GM23338 (cell line): Measurements from ENCODE around the gene PRMT7. TPM values are rescaled to one million over a fixed set of nuclear protein-coding genes. Genes with fewer than 3 reads are reported as not detected.

Experiments used
- ATAC-seq: fragments of 200-7000 bp; cut with Tn5 transposase; 3 replicates; pipeline ENCODE4 v1.9.1; 2020
- DNase-seq: peaks from one replicate; pipeline ENCODE4 v3.0.0-alpha.2; 2015; ENCODE audit warnings: low spot score
- H2AFZ ChIP-seq: fragments of 200-600 bp; sonication (generic); 2 replicates; pipeline ENCODE4 v1.8.0; 2016; ENCODE audit warnings: antibody characterized with exemption, mild to moderate bottlenecking, moderate library complexity
- H3F3A ChIP-seq: fragments of 200-600 bp; sonication (generic); replicated peaks from 2 replicates; pipeline ENCODE4 v1.8.0; 2017; ENCODE audit warnings: antibody characterized with exemption, mixed run types, low read depth
- H3K27ac ChIP-seq: fragments of 200-600 bp; sonication (generic); 2 replicates; pipeline ENCODE4 v1.6.1; 2016; ENCODE audit warnings: low read depth
- H3K27me3 ChIP-seq: fragments of 200-600 bp; sonication (generic); 2 replicates; pipeline ENCODE4 v1.8.0; 2016; ENCODE audit warnings: mild to moderate bottlenecking, mixed run types, moderate library complexity; ENCODE audit not compliant: insufficient read depth
- H3K36me3 ChIP-seq: fragments of 200-600 bp; sonication (generic); 2 replicates; pipeline ENCODE4 v1.8.0; 2016; ENCODE audit warnings: mild to moderate bottlenecking; ENCODE audit not compliant: insufficient read depth
- H3K4me1 ChIP-seq: fragments of 200-600 bp; sonication (generic); 2 replicates; pipeline ENCODE4 v1.8.0; 2016; ENCODE audit warnings: mild to moderate bottlenecking, moderate library complexity; ENCODE audit not compliant: insufficient read depth
- H3K4me2 ChIP-seq: fragments of 200-600 bp; sonication (generic); 2 replicates; pipeline ENCODE4 v1.7.1; 2017; ENCODE audit warnings: mixed run types
- H3K4me3 ChIP-seq: fragments of 200-600 bp; sonication (generic); 2 replicates; pipeline ENCODE4 v1.6.1; 2016; ENCODE audit warnings: mixed run types
- H3K79me2 ChIP-seq: fragments of 200-600 bp; sonication (generic); replicated peaks from 2 replicates; pipeline ENCODE4 v1.8.0; 2017; ENCODE audit warnings: mild to moderate bottlenecking; ENCODE audit not compliant: insufficient read depth
- H3K9me2 ChIP-seq: fragments of 200-600 bp; sonication (generic); 2 replicates; pipeline ENCODE4 v1.8.0; 2017; ENCODE audit not compliant: insufficient read depth
- H4K20me1 ChIP-seq: fragments of 200-600 bp; sonication (generic); replicated peaks from 2 replicates; pipeline ENCODE4 v1.8.0; 2017; ENCODE audit warnings: mild to moderate bottlenecking; ENCODE audit not compliant: insufficient read depth
- H3K27ac Mint-ChIP-seq: 2 replicates; pipeline ENCODE4 v1.8.0; 2020; ENCODE audit warnings: inconsistent platforms, mild to moderate bottlenecking, moderate library complexity, mixed read lengths
- H3K27me3 Mint-ChIP-seq: 3 replicates; pipeline ENCODE4 v1.8.0; 2022; ENCODE audit warnings: low read depth, mild to moderate bottlenecking, moderate library complexity, mixed read lengths, inconsistent platforms; ENCODE audit not compliant: insufficient read depth, poor library complexity
- H3K36me3 Mint-ChIP-seq: 3 replicates; pipeline ENCODE4 v1.8.0; 2021; ENCODE audit warnings: low read depth, mild to moderate bottlenecking, inconsistent platforms, moderate library complexity, mixed read lengths
- H3K4me1 Mint-ChIP-seq: 3 replicates; pipeline ENCODE4 v1.8.0; 2020; ENCODE audit warnings: mild to moderate bottlenecking, inconsistent platforms, mixed read lengths
- H3K4me3 Mint-ChIP-seq: 3 replicates; pipeline ENCODE4 v1.8.0; 2021; ENCODE audit warnings: moderate library complexity, mild to moderate bottlenecking, inconsistent platforms, mixed read lengths
- H3K9me3 Mint-ChIP-seq: 3 replicates; pipeline ENCODE4 v1.8.0; 2020; ENCODE audit warnings: moderate library complexity, mild to moderate bottlenecking, inconsistent platforms, mixed read lengths
- EZH2 ChIP-seq: fragments of 200-600 bp; sonication (generic); IDR thresholded peaks from one replicate; pipeline ENCODE4 v1.8.0; 2017; ENCODE audit warnings: antibody characterized with exemption, mild to moderate bottlenecking, low read depth; ENCODE audit not compliant: unreplicated experiment
- EZH2phosphoT487 ChIP-seq: fragments of 200-600 bp; sonication (generic); IDR thresholded peaks from one replicate; pipeline ENCODE4 v1.8.1; 2018; ENCODE audit warnings: antibody characterized with exemption; ENCODE audit not compliant: unreplicated experiment
- JUNB ChIP-seq: IDR thresholded peaks from one replicate; pipeline ENCODE4 v1.6.1; 2016; ENCODE audit warnings: antibody characterized with exemption; ENCODE audit not compliant: unreplicated experiment
- NANOG ChIP-seq: IDR thresholded peaks from 2 replicates; pipeline ENCODE4 v1.6.1; 2016; ENCODE audit warnings: antibody characterized with exemption, borderline replicate concordance
- REST ChIP-seq: IDR thresholded peaks from one replicate; pipeline ENCODE4 v1.6.1; 2018; ENCODE audit warnings: antibody characterized with exemption; ENCODE audit not compliant: unreplicated experiment
- STAT1 ChIP-seq: IDR thresholded peaks from one replicate; pipeline ENCODE4 v1.6.1; 2016; ENCODE audit warnings: antibody characterized with exemption; ENCODE audit not compliant: unreplicated experiment
- polyA plus RNA-seq: library from polyadenylated mRNA; unstranded; fragments of >200 nt; fragmentation: Nextera tagmentation; extraction: Ambion mirVana; gene quantifications from 2 replicates; pipeline ENCODE4 v1.2.1, GENCODE V29; 2016
- total RNA-seq: library from RNA; depleted of rRNA; stranded (reverse); fragments of >200 nt; shearing (Covaris generic); gene quantifications from 2 replicates; pipeline ENCODE4 v1.2.3, GENCODE V29; 2014
- TF ChIP-seq, protein P1 (sequence below), 2 experiments: fragments of 200-600 bp in 1 of 2; sonication (generic) in 1 of 2; conservative IDR thresholded peaks; 2 replicates each; pipeline versions ENCODE4 v1.5.1 to v1.6.1; 2016 to 2017; ENCODE audit warnings: antibody characterized with exemption in 2 of 2, low read depth in 2 of 2, mild to moderate bottlenecking in 2 of 2, moderate library complexity in 1 of 2
- TF ChIP-seq, protein P2 (sequence below): IDR thresholded peaks from 2 replicates; pipeline ENCODE4 v1.6.1; 2016; ENCODE audit warnings: antibody characterized with exemption

Gene PRMT7
- total and polyA plus RNA-seq, 2 experiments from 2014 or later = 20.2 to 65.3 TPM

DNA sequence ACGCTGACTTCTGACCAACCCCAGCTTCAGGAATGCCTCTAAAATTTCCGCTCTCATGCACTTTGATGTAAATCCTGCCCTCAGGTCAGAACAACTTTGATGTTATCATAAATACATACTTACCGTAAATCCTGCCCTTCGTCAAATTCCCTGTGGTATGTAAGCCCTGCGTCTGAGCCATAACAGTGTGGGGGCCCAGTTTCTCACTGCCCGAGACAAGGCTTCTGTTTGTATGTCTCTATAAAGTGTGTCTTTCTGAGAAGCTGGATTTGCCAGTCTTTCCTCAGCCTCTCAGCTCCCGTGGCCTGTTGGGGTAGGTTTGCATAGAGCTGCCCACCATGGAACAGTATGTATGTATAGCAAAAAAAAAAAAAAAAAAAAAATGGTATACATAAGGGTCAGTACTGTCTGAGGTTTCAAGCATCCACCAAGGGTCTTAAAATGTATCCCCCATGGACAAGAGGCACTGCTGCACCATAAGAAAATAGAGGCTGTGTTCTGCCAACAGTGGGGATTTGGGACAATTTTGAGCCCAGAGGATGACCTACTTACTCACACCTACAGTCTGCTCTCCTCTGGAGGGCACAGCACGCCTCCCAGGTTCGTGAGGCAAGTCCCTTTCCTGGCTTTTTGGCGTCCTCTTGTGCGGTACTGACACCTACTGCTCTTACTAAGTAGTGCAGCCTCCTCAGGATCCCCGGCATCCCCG is 17.5 kb downstream of the PRMT7 start:
- no peak overlapping the region for H3K4me3 Mint-ChIP-seq
- H3K36me3 ChIP-seq = peaks cover 12% of the 10 kb centered on the region; the same call in 1 of the 2 replicates
- H3K4me2 ChIP-seq = no peak overlapping the region
- H3F3A ChIP-seq = no peaks in the 10 kb centered on the region
- peaks cover 3% of the 10 kb centered on the region; the same call in 1 of the 3 replicates for H3K4me1 Mint-ChIP-seq
- 0 out of 2 replicates have a peak overlapping the region, but pooled peaks have one; percentile 11 for H3K27ac ChIP-seq
- peaks cover 2% of the 10 kb centered on the region for H3K27me3 Mint-ChIP-seq
- no peaks in the 10 kb centered on the region for H3K27me3 ChIP-seq
- no peak overlapping the region for H3K4me3 ChIP-seq
- H3K27ac Mint-ChIP-seq = no peak overlapping the region
- no peaks in the 10 kb centered on the region for H3K4me1 ChIP-seq
- peak; percentile 96 for DNase-seq
- peak; percentile 100 for ATAC-seq
- TF ChIP-seq, protein P1, sequence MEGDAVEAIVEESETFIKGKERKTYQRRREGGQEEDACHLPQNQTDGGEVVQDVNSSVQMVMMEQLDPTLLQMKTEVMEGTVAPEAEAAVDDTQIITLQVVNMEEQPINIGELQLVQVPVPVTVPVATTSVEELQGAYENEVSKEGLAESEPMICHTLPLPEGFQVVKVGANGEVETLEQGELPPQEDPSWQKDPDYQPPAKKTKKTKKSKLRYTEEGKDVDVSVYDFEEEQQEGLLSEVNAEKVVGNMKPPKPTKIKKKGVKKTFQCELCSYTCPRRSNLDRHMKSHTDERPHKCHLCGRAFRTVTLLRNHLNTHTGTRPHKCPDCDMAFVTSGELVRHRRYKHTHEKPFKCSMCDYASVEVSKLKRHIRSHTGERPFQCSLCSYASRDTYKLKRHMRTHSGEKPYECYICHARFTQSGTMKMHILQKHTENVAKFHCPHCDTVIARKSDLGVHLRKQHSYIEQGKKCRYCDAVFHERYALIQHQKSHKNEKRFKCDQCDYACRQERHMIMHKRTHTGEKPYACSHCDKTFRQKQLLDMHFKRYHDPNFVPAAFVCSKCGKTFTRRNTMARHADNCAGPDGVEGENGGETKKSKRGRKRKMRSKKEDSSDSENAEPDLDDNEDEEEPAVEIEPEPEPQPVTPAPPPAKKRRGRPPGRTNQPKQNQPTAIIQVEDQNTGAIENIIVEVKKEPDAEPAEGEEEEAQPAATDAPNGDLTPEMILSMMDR (conservative IDR thresholded peaks at IDR 0.05; ENCODE audit: low read depth in 2 of 2) = peak; percentile 89 to 97
- TF ChIP-seq EZH2phosphoT487 = no peak
- TF ChIP-seq STAT1 = no peak
- TF ChIP-seq NANOG = no peak
- TF ChIP-seq JUNB = no peak
- no peaks in the 10 kb centered on the region for H3K9me2 ChIP-seq
- no peaks in the 10 kb centered on the region for H3K79me2 ChIP-seq
- peaks cover 33% of the 10 kb centered on the region for H3K36me3 Mint-ChIP-seq
- H4K20me1 ChIP-seq = no peaks in the 10 kb centered on the region
- no peak overlapping the region for H2AFZ ChIP-seq
- no peaks in the 10 kb centered on the region for H3K9me3 Mint-ChIP-seq

GRCh38 chr16:68328860-68329390 is 18.1 kb downstream of the PRMT7 start:
- no peak overlapping the region for H3K4me2 ChIP-seq
- H3K27me3 ChIP-seq = no peaks in the 10 kb centered on the region
- no peaks in the 10 kb centered on the region for H3K27me3 Mint-ChIP-seq
- no peaks in the 10 kb centered on the region for H3K79me2 ChIP-seq
- no peaks in the 10 kb centered on the region for H3K4me1 ChIP-seq
- DNase-seq (no peak), ATAC-seq (no peak)
- no peaks in the 10 kb centered on the region for H3F3A ChIP-seq
- no peaks in the 10 kb centered on the region for H4K20me1 ChIP-seq
- no peak overlapping the region for H2AFZ ChIP-seq
- peaks cover 30% of the 10 kb centered on the region for H3K36me3 Mint-ChIP-seq
- no peak overlapping the region for H3K4me3 Mint-ChIP-seq
- H3K27ac Mint-ChIP-seq = no peak overlapping the region
- H3K4me1 Mint-ChIP-seq = peaks cover 3% of the 10 kb centered on the region; the same call in 1 of the 3 replicates
- no peak overlapping the region for H3K4me3 ChIP-seq
- H3K9me2 ChIP-seq = no peaks in the 10 kb centered on the region
- no peak overlapping the region for H3K27ac ChIP-seq
- peaks cover 12% of the 10 kb centered on the region; the same call in 1 of the 2 replicates for H3K36me3 ChIP-seq
- no peaks in the 10 kb centered on the region for H3K9me3 Mint-ChIP-seq
- TF ChIP-seq EZH2 = no peak
- TF ChIP-seq, protein P2, sequence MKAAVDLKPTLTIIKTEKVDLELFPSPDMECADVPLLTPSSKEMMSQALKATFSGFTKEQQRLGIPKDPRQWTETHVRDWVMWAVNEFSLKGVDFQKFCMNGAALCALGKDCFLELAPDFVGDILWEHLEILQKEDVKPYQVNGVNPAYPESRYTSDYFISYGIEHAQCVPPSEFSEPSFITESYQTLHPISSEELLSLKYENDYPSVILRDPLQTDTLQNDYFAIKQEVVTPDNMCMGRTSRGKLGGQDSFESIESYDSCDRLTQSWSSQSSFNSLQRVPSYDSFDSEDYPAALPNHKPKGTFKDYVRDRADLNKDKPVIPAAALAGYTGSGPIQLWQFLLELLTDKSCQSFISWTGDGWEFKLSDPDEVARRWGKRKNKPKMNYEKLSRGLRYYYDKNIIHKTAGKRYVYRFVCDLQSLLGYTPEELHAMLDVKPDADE = no peak
- TF ChIP-seq JUNB = no peak
- no peak for TF ChIP-seq REST
